ENCODE results near the gene DNAJC11. TPM values are rescaled to one million over a fixed set of nuclear protein-coding genes. Genes with fewer than 3 reads are reported as not detected.

DNAJC11 gene
- total RNA-seq, 1 experiment from 2014 or later = 57.3 TPM

- H3K9me3 Mint-ChIP-seq (ENCODE audit: low read depth, unreplicated experiment) = no peaks in the 10 kb centered on the region
- no TSS peak for BruUV-seq (replicated peaks)
- intact Hi-C loops (cut with micrococcal nuclease; ENCODE audit: unreplicated experiment) = no loop called here
- no peaks in the 10 kb centered on the region for H3K27me3 Mint-ChIP-seq (ENCODE audit: unreplicated experiment)
- CTCF ChIA-PET = no interaction called here
- no peaks in the 10 kb centered on the region for H3K4me1 Mint-ChIP-seq (ENCODE audit: low read depth, unreplicated experiment)
- H3K27ac Mint-ChIP-seq (ENCODE audit: unreplicated experiment) = no peak overlapping the region
- TF ChIP-seq CTCF (IDR thresholded peaks at IDR 0.05; ENCODE audit: unreplicated experiment) = no peak
- no peak overlapping the region for H3K4me3 Mint-ChIP-seq (ENCODE audit: low read depth, unreplicated experiment)
- H3K36me3 Mint-ChIP-seq (ENCODE audit: insufficient read depth, unreplicated experiment) = no peaks in the 10 kb centered on the region
- DNase-seq = no peak
Measured at GRCh38 chr1:6673816-6674398, 27.7 kb downstream of the DNAJC11 start.

- no peaks in the 10 kb centered on the region for H3K27me3 Mint-ChIP-seq (ENCODE audit: unreplicated experiment)
- no peak overlapping the region for H3K4me3 Mint-ChIP-seq (ENCODE audit: low read depth, unreplicated experiment)
- H3K9me3 Mint-ChIP-seq (ENCODE audit: low read depth, unreplicated experiment) = no peaks in the 10 kb centered on the region
- no peak overlapping the region for H3K27ac Mint-ChIP-seq (ENCODE audit: unreplicated experiment)
- no TSS peak for BruUV-seq (replicated peaks)
- no peak for TF ChIP-seq CTCF (IDR thresholded peaks at IDR 0.05; ENCODE audit: unreplicated experiment)
- intact Hi-C loops (cut with micrococcal nuclease; ENCODE audit: unreplicated experiment) = no loop called here
- DNase-seq = no peak
- H3K36me3 Mint-ChIP-seq (ENCODE audit: insufficient read depth, unreplicated experiment) = no peaks in the 10 kb centered on the region
- H3K4me1 Mint-ChIP-seq (ENCODE audit: low read depth, unreplicated experiment) = no peaks in the 10 kb centered on the region
- CTCF ChIA-PET = no interaction called here
Measured at GRCh38 chr1:6672558-6672957, 29.1 kb downstream of the DNAJC11 start.

GRCh38 chr1:6668503-6668902, 33.1 kb downstream of the DNAJC11 start:
- BruUV-seq (replicated peaks) = no TSS peak
- Mint-ChIP-seq H3K4me3 (ENCODE audit: low read depth, unreplicated experiment) (no peak overlapping the region), H3K27ac (ENCODE audit: unreplicated experiment) (no peak overlapping the region), H3K4me1 (ENCODE audit: low read depth, unreplicated experiment) (no peaks in the 10 kb centered on the region), H3K36me3 (ENCODE audit: insufficient read depth, unreplicated experiment) (no peaks in the 10 kb centered on the region), H3K27me3 (ENCODE audit: unreplicated experiment) (no peaks in the 10 kb centered on the region), H3K9me3 (ENCODE audit: low read depth, unreplicated experiment) (no peaks in the 10 kb centered on the region)
- TF ChIP-seq CTCF (IDR thresholded peaks at IDR 0.05; ENCODE audit: unreplicated experiment) = no peak
- DNase-seq = no peak
- intact Hi-C loops (cut with micrococcal nuclease; ENCODE audit: unreplicated experiment) = no loop called here
- CTCF ChIA-PET = no interaction called here

- no peak overlapping the region for H3K27ac Mint-ChIP-seq (ENCODE audit: unreplicated experiment)
- H3K36me3 Mint-ChIP-seq (ENCODE audit: insufficient read depth, unreplicated experiment) = no peaks in the 10 kb centered on the region
- no peak for TF ChIP-seq CTCF (IDR thresholded peaks at IDR 0.05; ENCODE audit: unreplicated experiment)
- intact Hi-C loops (cut with micrococcal nuclease; ENCODE audit: unreplicated experiment) = no loop called here
- no peaks in the 10 kb centered on the region for H3K4me1 Mint-ChIP-seq (ENCODE audit: low read depth, unreplicated experiment)
- H3K9me3 Mint-ChIP-seq (ENCODE audit: low read depth, unreplicated experiment) = no peaks in the 10 kb centered on the region
- no peak for DNase-seq
- H3K4me3 Mint-ChIP-seq (ENCODE audit: low read depth, unreplicated experiment) = no peak overlapping the region
- BruUV-seq (replicated peaks) = no TSS peak
- CTCF ChIA-PET = no interaction called here
- H3K27me3 Mint-ChIP-seq (ENCODE audit: unreplicated experiment) = no peaks in the 10 kb centered on the region
Measured at GRCh38 chr1:6667139-6667538, 34.5 kb downstream of the DNAJC11 start.

Measured in Calu3 (cell line).